PC-3 (cell line): ENCODE results near the gene SH3RF3.

Source experiments
- CTCF ChIP-seq: fragments of 300-600 bp; sonication (generic); conservative IDR thresholded peaks from 2 replicates; pipeline ENCODE4 v1.5.1; 2017; ENCODE audit warnings: antibody characterized with exemption, low read depth, mild to moderate bottlenecking, low read length
- EZH2phosphoT487 ChIP-seq: fragments of 300-600 bp; sonication (generic); IDR thresholded peaks from 2 replicates; pipeline ENCODE4 v1.6.1; 2018; ENCODE audit warnings: mild to moderate bottlenecking, antibody characterized with exemption, low read length, borderline replicate concordance

GRCh38 chr2:109153807-109154206 is 24.8 kb downstream of the SH3RF3 start:
- TF ChIP-seq EZH2phosphoT487 (no peak), CTCF (no peak)
